B cell (primary cell): ENCODE data around the gene LRRC7. TPM values are rescaled to one million over a fixed set of nuclear protein-coding genes. Genes with fewer than 3 reads are reported as not detected.

ENCODE experiments used
- ATAC-seq: fragments of 200-7000 bp; cut with Tn5 transposase; one replicate; pipeline ENCODE4 v1.10.0; 2021; ENCODE audit warnings: low read depth, mild to moderate bottlenecking, moderate number of reproducible peaks, moderate library complexity
- CTCF ChIA-PET: fragments of 350-600 bp; sonication (Branson Sonifier 250); formaldehyde crosslinking; loops from one replicate; lab custom pipeline; 2021; ENCODE audit warnings: antibody characterized with exemption, inconsistent platforms; lab: Charles Lee
- POLR2A ChIA-PET: fragments of 350-600 bp; sonication (Branson Sonifier 250); formaldehyde crosslinking; loops from one replicate; lab custom pipeline; 2021; ENCODE audit warnings: antibody characterized with exemption; lab: Charles Lee
- DNase-seq: peaks from one replicate; pipeline ENCODE4 v3.0.0; 2013
- H2AFZ ChIP-seq: 2 replicates; pipeline ENCODE4 v1.6.1; 2012; ENCODE audit warnings: mild to moderate bottlenecking, low read depth, low read length; ENCODE audit not compliant: insufficient read depth, poor library complexity, severe bottlenecking
- H3K27ac ChIP-seq, 2 donors: 1 replicate in 1 of 2; 2 replicates in 1 of 2; pipeline ENCODE4 v1.5.1; 2012 to 2013; ENCODE audit warnings: low read length in 2 of 2, mild to moderate bottlenecking in 2 of 2, moderate library complexity in 1 of 2
- H3K27me3 ChIP-seq, 4 experiments: fragments of 200-600 bp in 1 of 4; sonication (generic) in 1 of 4; replicated peaks in 1 of 4; 1 replicate in 2 of 4; 2 replicates in 2 of 4; pipeline versions ENCODE4 v1.6.1 to v1.7.0; 2013 to 2016; ENCODE audit warnings: low read length in 3 of 4, mild to moderate bottlenecking in 2 of 4, mixed read lengths in 1 of 4, moderate library complexity in 1 of 4; ENCODE audit not compliant: insufficient read depth in 4 of 4, control insufficient read depth in 3 of 4; ENCODE audit errors: control extremely low read depth in 1 of 4
- H3K36me3 ChIP-seq, 2 experiments: replicated peaks in 1 of 2; 1 replicate in 1 of 2; 2 replicates in 1 of 2; pipeline versions ENCODE4 v1.6.1 to v1.7.1; 2013; ENCODE audit warnings: low read length in 1 of 2; ENCODE audit not compliant: insufficient read depth in 2 of 2, control insufficient read depth in 1 of 2; ENCODE audit errors: control extremely low read depth in 1 of 2, extremely low read depth in 1 of 2
- H3K4me1 ChIP-seq, 2 donors: fragments of 200-600 bp in 1 of 2; sonication (generic) in 1 of 2; 1 replicate in 1 of 2; 2 replicates in 1 of 2; pipeline versions ENCODE4 v1.5.1 to v1.6.1; 2013 to 2017; ENCODE audit warnings: low read length in 2 of 2; ENCODE audit not compliant: control insufficient read depth in 2 of 2, insufficient read depth in 2 of 2
- H3K4me2 ChIP-seq: replicated peaks from 2 replicates; pipeline ENCODE3; 2012; ENCODE audit warnings: mild to moderate bottlenecking, low read depth, low read length; ENCODE audit not compliant: poor library complexity, severe bottlenecking
- H3K4me3 ChIP-seq, 5 experiments: fragments of 200-600 bp in 1 of 5; sonication (generic) in 1 of 5; 1 replicate in 3 of 5; 2 replicates in 2 of 5; pipeline versions ENCODE4 v1.5.1 to v1.7.0; 2011 to 2016; ENCODE audit warnings: low read length in 4 of 5, mild to moderate bottlenecking in 4 of 5, low read depth in 2 of 5, control low read depth in 1 of 5, moderate library complexity in 1 of 5; ENCODE audit not compliant: insufficient read depth in 1 of 5; ENCODE audit errors: control extremely low read depth in 1 of 5, extremely low read depth in 1 of 5
- H3K79me2 ChIP-seq: fragments of 200-600 bp; sonication (generic); one replicate; pipeline ENCODE4 v1.6.0; 2016; ENCODE audit warnings: low read length; ENCODE audit not compliant: control insufficient read depth, insufficient read depth
- H3K9ac ChIP-seq: fragments of 200-600 bp; sonication (generic); 2 replicates; pipeline ENCODE4 v1.6.1; 2017; ENCODE audit warnings: mild to moderate bottlenecking, low read length, moderate library complexity
- H3K9me3 ChIP-seq, 3 donors: one replicate each; pipeline versions ENCODE4 v1.6.1 to v1.7.1; 2013; ENCODE audit warnings: low read length in 2 of 3; ENCODE audit not compliant: control insufficient read depth in 2 of 3, insufficient read depth in 1 of 3; ENCODE audit errors: control extremely low read depth in 1 of 3
- H4K20me1 ChIP-seq: 2 replicates; pipeline ENCODE4 v1.6.0; 2012; ENCODE audit warnings: mild to moderate bottlenecking, low read length; ENCODE audit not compliant: insufficient read depth, control insufficient read depth, poor library complexity, severe bottlenecking
- H3K27ac Mint-ChIP-seq: one replicate; pipeline ENCODE4 v1.8.0; 2021; ENCODE audit warnings: mixed read lengths
- H3K27me3 Mint-ChIP-seq: one replicate; pipeline ENCODE4 v1.8.0; 2021; ENCODE audit warnings: mixed read lengths
- H3K4me1 Mint-ChIP-seq: one replicate; pipeline ENCODE4 v1.8.0; 2021; ENCODE audit warnings: mixed read lengths
- H3K4me3 Mint-ChIP-seq: one replicate; pipeline ENCODE4 v1.8.0; 2021; ENCODE audit warnings: mixed read lengths
- H3K9me3 Mint-ChIP-seq: one replicate; pipeline ENCODE4 v1.8.0; 2022; ENCODE audit warnings: mixed read lengths; ENCODE audit not compliant: insufficient read depth
- EZH2 ChIP-seq: IDR thresholded peaks from 2 replicates; pipeline ENCODE4 v1.6.1; 2012; ENCODE audit warnings: borderline replicate concordance, low read depth, mild to moderate bottlenecking, moderate library complexity, low read length; ENCODE audit not compliant: insufficient read depth, poor library complexity, severe bottlenecking
- WGBS: methylation state at CpG from one replicate; pipeline ENCODE4 v1.1.5; 2013; ENCODE audit warnings: missing lambda C conversion rate; ENCODE audit not compliant: insufficient coverage; 5-methylcytosine and 5-hydroxymethylcytosine counted together
- intact Hi-C: fragments of 100-400 bp; cut with micrococcal nuclease; formaldehyde crosslinking; loops from one replicate; pipeline ENCODE4 v1.10.0; 2022
- polyA plus RNA-seq: library from polyadenylated mRNA; depleted of rRNA; stranded (reverse); fragments of >200 nt; gene quantifications from 2 replicates; pipeline ENCODE4 v1.2.3, GENCODE V29; 2012
- total RNA-seq, 2 donors: library from RNA; stranded (reverse); fragments of 120-200 nt in 1 of 2; gene quantifications; 1 replicate in 1 of 2; 2 replicates in 1 of 2; pipeline versions ENCODE4 v1.2.3 to v1.2.4, GENCODE V29; 2013 to 2022
- TF ChIP-seq, protein P1 (sequence below): fragments of 200-600 bp; IDR thresholded peaks from one replicate; pipeline ENCODE4 v1.8.0; 2022; ENCODE audit warnings: antibody characterized with exemption, mild to moderate bottlenecking

Gene LRRC7
- total and polyA plus RNA-seq, 2 donors (not counting 1 experiment from before 2014, with no cell fraction given): not detected

GRCh38 chr1:69991644-69992043 is 423.9 kb downstream of the LRRC7 start:
- Histone ChIP-seq H3K79me2 (no peaks in the 10 kb centered on the region), H3K27ac (no peak overlapping the region), H3K9me3 (no peaks in the 10 kb centered on the region), H4K20me1 (no peaks in the 10 kb centered on the region), H2AFZ (no peak overlapping the region), H3K36me3 (no peaks in the 10 kb centered on the region), H3K4me2 (no peak overlapping the region), H3K9ac (no peak overlapping the region), H3K27me3 (no peaks in the 10 kb centered on the region), H3K4me1 (no peaks in the 10 kb centered on the region), H3K4me3 (no peak overlapping the region)
- H3K27ac Mint-ChIP-seq: no peak overlapping the region
- intact Hi-C loops: no loop called here
- ATAC-seq (no peak), DNase-seq (no peak)
- WGBS: no CpG with 5 or more reads among the region's 3 CpGs
- TF ChIP-seq, protein P1, sequence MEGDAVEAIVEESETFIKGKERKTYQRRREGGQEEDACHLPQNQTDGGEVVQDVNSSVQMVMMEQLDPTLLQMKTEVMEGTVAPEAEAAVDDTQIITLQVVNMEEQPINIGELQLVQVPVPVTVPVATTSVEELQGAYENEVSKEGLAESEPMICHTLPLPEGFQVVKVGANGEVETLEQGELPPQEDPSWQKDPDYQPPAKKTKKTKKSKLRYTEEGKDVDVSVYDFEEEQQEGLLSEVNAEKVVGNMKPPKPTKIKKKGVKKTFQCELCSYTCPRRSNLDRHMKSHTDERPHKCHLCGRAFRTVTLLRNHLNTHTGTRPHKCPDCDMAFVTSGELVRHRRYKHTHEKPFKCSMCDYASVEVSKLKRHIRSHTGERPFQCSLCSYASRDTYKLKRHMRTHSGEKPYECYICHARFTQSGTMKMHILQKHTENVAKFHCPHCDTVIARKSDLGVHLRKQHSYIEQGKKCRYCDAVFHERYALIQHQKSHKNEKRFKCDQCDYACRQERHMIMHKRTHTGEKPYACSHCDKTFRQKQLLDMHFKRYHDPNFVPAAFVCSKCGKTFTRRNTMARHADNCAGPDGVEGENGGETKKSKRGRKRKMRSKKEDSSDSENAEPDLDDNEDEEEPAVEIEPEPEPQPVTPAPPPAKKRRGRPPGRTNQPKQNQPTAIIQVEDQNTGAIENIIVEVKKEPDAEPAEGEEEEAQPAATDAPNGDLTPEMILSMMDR: no peak
- TF ChIP-seq EZH2: no peak
- no peaks in the 10 kb centered on the region for H3K4me1 Mint-ChIP-seq
- H3K27me3 Mint-ChIP-seq: no peaks in the 10 kb centered on the region
- no peaks in the 10 kb centered on the region for H3K9me3 Mint-ChIP-seq
- H3K4me3 Mint-ChIP-seq: no peak overlapping the region
- POLR2A ChIA-PET: no interaction called here
- CTCF ChIA-PET: no interaction called here

GRCh38 chr1:69992594-69992993 is 424.9 kb downstream of the LRRC7 start:
- intact Hi-C loops: no loop called here
- H3K4me3 ChIP-seq: no peak overlapping the region
- WGBS: 55% methylated on average over 2 of the region's 3 CpGs
- no peaks in the 10 kb centered on the region for H3K27me3 Mint-ChIP-seq
- no peaks in the 10 kb centered on the region for H3K36me3 ChIP-seq
- H3K4me2 ChIP-seq: no peak overlapping the region
- no peaks in the 10 kb centered on the region for H3K79me2 ChIP-seq
- no peaks in the 10 kb centered on the region for H3K4me1 Mint-ChIP-seq
- no peak overlapping the region for H3K27ac ChIP-seq
- POLR2A ChIA-PET: no interaction called here
- DNase-seq: no peak
- H3K27ac Mint-ChIP-seq: no peak overlapping the region
- TF ChIP-seq, protein P1: no peak
- TF ChIP-seq EZH2: no peak
- H4K20me1 ChIP-seq: no peaks in the 10 kb centered on the region
- no peak for ATAC-seq
- H3K9me3 ChIP-seq: no peaks in the 10 kb centered on the region
- no peak overlapping the region for H2AFZ ChIP-seq
- H3K9ac ChIP-seq: no peak overlapping the region
- H3K9me3 Mint-ChIP-seq: no peaks in the 10 kb centered on the region
- H3K4me3 Mint-ChIP-seq: no peak overlapping the region
- no peaks in the 10 kb centered on the region for H3K27me3 ChIP-seq
- no peaks in the 10 kb centered on the region for H3K4me1 ChIP-seq
- CTCF ChIA-PET: interaction anchor here (1.3 kb wide), 1 partner anchor 16 kb away, joined by 3 read pairs; no protein-coding TSS in a partner anchor
